HG03196 (cell line): ENCODE data around the gene PSKH1.

ENCODE experiments used
- ATAC-seq: cut with Tn5 transposase; IDR thresholded peaks from one replicate; pipeline ENCODE4 v1.9.1; 2021; ENCODE audit not compliant: unreplicated experiment

The PSKH1 gene

GRCh38 chr16:67865318-67865717, 27.7 kb upstream of the PSKH1 start:
- no peak for ATAC-seq

GRCh38 chr16:67868290-67868689, 24.8 kb upstream of the PSKH1 start:
- no peak for ATAC-seq

GRCh38 chr16:67869653-67870052, 23.4 kb upstream of the PSKH1 start:
- no peak for ATAC-seq

DNA sequence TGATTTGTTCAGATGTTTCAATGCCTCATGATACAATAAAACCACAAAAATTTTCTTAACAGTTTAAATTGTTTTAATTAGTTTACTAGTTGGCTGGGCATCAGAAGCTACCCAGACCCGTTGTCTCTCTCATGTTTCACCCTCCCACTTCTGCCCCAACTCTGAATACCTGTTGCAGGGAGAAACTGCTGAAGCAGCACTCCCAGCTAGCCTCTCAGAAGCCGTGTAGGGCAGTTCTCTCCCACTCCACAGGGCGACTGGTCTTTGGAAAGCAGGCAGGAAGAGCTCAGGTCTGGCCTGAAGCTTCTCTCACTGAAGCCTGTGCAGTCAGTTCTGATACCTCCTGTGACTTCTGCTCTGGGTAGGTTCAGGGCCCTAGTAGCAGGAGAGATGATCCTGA, 21.8 kb upstream of the PSKH1 start:
- no peak for ATAC-seq

GRCh38 chr16:67872131-67872630, 20.9 kb upstream of the PSKH1 start:
- ATAC-seq: no peak

DNA sequence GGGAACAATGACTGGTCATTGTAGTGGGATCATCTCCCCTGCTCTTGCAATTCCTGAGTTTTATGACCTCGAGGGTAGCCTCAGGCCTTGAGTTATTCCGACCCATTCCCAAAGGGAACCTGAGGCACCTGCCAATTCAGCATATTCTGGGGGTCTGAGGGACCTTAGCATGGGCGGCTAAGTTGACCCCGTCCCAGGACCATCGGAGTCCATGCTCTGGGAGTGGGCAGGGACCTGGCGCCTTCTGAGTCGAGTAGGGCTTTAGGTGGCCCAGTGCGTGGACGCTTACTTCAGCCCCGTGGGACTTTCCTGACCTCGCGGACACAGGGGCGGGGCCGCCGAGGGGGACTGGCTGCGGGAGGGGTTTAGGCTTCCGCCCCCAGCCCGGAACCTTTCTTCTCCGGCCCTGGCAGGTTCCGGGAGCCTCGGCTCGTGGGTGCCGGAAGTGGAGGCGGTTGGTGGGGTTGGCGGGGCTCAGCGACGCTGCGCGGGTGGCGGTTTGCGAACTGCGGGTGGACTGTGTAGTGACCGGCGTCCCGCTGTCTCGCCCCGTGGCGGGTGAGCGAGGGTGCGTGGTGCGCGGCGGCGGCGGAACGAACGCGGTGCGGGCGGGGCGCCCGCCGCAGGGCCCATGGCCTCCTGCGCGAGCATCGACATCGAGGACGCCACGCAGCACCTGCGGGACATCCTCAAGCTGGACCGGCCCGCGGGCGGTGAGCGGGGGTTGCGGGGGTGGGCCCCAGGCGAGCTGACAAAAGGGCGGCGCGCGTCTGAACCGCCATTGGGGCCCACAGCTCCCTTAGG, 20.2 kb upstream of the PSKH1 start, which contains the start of gene EDC4:
Gene EDC4 (plus strand): TSS at position 422 of the 804 bp plus-strand sequence. CDS start 210 bp downstream, at position 632.
- peak; percentile 69 for ATAC-seq

DNA sequence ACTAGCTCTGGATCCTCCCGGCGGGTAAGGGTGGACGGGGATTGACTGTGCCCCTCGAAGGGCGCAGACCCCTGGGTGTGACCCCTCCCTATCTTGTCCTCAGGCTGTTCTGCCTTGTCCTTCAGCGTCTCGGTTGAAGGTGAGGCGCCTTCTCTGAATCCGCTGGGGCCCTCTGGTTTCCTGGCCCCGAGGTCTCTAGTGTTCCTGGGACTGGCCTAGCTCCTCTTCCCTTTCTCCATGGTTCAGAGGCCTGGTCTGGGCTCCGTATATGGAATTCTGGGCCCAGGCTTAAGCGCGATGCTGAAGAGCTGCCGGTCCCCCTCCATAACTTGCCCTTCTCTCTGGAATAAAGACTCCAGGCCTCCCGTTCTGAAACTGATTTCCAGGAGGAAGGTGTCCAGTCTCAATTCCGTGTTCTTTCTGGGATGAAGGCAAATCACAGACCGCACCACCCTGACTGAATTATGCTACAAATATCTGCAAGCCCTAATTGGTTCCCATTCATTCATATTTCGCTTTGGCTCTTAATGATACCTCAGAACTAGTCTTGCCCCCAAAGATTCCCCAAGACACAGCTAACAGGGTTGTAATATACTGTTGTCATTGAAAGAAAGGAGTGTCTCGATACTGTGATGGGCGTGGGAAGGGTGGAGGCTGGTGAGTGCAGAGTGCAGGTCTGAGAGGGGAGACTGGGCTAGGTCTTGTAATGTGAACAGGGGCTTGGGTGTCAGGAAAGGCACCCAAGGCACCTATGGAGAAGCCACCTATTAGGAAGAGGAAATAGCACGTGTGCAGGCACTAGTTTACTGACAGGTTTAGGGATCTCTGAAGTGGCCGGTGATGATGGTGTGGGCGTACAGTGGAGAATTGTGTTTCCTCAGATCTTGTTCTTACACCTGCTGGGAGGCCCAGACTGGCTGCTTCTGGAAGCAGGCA, 19.4 kb upstream of the PSKH1 start:
- peak; percentile 5 for ATAC-seq

DNA sequence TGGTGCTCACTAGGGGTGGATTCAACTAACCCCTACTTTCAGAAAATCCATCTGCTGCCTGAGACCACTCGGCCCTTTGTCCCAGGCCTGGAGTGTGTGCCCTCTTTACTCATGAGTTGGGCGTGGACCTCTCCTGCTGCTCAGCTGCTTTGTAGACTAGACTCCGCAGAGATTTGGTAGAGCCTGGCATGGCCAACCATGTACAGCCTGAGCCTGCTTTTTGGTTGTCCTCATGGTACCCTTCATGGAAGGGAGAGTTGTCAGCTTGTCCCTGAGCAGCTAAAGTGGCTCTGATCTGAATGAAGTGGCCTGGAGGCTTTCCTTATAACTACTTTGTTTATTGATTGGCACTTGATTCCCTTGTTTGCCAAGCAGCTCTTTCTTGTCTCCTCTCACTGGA, 18.7 kb upstream of the PSKH1 start:
- ATAC-seq: no peak

GRCh38 chr16:67877064-67877463, 16.0 kb upstream of the PSKH1 start:
- no peak for ATAC-seq

- ATAC-seq: no peak
Measured at GRCh38 chr16:67878232-67878631, 14.8 kb upstream of the PSKH1 start.

GRCh38 chr16:67878846-67879245, 14.2 kb upstream of the PSKH1 start:
- ATAC-seq: no peak

GRCh38 chr16:67879462-67879861, 13.6 kb upstream of the PSKH1 start:
- no peak for ATAC-seq

DNA sequence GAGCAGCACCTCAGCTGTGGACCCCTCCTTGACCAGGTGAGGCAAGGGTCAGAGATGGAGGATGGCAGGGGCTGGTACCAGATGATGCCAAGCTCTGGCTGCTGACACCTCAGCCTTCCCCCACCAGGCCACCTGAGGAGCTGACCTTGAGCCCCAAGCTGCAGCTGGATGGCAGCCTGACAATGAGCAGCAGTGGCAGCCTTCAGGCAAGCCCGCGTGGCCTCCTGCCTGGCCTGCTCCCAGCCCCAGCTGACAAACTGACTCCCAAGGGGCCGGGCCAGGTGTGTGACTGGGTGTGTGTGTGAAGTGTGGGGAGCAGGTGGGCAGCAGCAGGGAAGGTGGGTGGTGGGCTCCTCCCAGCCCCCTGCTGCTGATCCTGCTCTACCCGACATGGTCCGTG, 13.1 kb upstream of the PSKH1 start:
- no peak for ATAC-seq

DNA sequence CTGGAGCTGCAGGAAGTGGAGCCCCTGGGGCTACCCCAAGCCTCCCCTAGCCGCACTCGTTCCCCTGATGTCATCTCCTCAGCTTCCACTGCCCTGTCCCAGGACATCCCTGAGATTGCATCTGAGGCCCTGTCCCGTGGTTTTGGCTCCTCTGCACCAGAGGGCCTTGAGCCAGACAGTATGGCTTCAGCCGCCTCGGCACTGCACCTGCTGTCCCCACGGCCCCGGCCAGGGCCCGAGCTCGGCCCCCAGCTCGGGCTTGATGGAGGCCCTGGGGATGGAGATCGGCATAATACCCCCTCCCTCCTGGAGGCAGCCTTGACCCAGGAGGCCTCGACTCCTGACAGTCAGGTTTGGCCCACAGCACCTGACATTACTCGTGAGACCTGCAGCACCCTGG, 12.5 kb upstream of the PSKH1 start:
- no peak for ATAC-seq

DNA sequence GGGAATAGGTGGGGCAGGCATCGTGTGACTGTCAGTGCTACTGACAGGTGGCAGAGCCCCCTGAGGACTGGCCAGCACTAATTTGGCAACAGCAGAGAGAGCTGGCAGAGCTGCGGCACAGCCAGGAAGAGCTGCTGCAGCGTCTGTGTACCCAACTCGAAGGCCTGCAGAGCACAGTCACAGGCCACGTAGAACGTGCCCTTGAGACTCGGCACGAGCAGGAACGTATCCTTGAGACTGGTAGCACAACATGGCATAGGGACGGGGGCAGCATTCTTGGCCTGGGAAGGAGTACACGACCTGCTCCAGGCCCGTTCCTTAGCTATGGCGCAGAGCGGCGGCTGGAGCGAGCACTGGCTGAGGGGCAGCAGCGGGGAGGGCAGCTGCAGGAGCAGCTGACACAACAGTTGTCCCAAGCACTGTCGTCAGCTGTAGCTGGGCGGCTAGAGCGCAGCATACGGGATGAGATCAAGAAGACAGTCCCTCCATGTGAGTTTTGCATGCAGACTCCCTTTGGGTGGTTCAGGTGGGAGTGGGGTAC, 11.4 kb upstream of the PSKH1 start:
- ATAC-seq: no peak

DNA sequence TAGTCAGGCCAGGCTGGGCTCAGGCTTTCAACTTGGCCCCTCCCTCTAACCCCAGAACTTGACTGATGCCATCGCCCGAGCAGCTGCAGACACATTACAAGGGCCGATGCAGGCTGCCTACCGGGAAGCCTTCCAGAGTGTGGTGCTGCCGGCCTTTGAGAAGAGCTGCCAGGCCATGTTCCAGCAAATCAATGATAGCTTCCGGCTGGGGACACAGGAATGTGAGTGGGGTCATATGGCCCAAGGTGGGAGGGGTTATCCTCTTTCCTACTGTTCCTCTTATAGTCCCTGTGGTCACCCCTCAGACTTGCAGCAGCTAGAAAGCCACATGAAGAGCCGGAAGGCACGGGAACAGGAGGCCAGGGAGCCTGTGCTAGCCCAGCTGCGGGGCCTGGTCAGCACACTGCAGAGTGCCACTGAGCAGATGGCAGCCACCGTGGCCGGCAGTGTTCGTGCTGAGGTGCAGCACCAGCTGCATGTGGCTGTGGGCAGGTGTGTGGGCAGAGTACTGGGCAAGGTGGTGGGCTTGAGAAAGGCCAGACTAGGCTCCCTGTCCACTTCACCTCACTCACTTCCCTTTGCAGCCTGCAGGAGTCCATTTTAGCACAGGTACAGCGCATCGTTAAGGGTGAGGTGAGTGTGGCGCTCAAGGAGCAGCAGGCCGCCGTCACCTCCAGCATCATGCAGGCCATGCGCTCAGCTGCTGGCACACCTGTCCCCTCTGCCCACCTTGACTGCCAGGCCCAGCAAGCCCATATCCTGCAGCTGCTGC, 10.5 kb upstream of the PSKH1 start:
- no peak for ATAC-seq

DNA sequence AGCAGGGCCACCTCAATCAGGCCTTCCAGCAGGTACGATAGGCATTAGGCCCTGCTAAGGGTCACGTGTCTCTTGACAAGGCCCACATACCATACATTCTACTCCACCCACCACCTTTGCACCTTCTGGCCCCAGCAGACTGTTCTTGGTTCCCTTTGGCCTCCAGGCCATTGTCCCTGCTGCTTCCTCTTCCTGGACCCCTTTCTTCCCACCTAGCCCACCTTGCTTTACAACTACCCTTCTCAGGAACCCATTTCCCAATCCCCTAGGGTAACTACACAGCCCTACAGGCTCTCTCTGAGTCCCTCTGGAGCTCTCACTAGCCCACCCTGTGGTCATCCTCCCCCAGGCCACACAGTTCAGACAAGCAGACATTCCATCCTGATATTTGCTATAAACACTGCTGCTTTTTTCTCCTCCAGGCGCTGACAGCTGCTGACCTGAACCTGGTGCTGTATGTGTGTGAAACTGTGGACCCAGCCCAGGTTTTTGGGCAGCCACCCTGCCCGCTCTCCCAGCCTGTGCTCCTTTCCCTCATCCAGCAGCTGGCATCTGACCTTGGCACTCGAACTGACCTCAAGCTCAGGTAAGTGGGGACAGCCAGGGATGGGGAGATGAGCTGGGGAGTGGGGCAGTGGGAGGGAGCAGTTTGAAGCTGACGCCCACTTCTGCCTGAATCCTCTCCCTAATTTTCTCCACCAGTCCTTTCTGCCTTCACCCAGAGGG, 9.7 kb upstream of the PSKH1 start:
- ATAC-seq: no peak

- ATAC-seq: no peak
Measured at GRCh38 chr16:67883872-67884261, 9.2 kb upstream of the PSKH1 start.

GRCh38 chr16:67884684-67885083, 8.4 kb upstream of the PSKH1 start, which contains the start of gene NRN1L:
NRN1L (plus strand) TSS chr16:67884885; CDS start chr16:67884904, 19 bp downstream.
- ATAC-seq: no peak

- no peak for ATAC-seq
Measured at GRCh38 chr16:67885545-67885944, 7.5 kb upstream of the PSKH1 start.
